OCI-LY7 (cell line): ENCODE results near the gene USP34.

Source experiments
- EZH2phosphoT487 ChIP-seq: fragments of 200-600 bp; sonication (generic); IDR thresholded peaks from 2 replicates; pipeline ENCODE4 v1.6.1; 2018; ENCODE audit warnings: low read depth, borderline replicate concordance, mild to moderate bottlenecking, mixed run types, antibody characterized with exemption, low read length, moderate library complexity, mixed read lengths
- TF ChIP-seq, protein P1 (sequence below): fragments of 200-600 bp; sonication (generic); conservative IDR thresholded peaks from 2 replicates; pipeline ENCODE4 v1.5.1; 2014; ENCODE audit warnings: mild to moderate bottlenecking, antibody characterized with exemption, low read length, moderate library complexity, mixed read lengths

DNA sequence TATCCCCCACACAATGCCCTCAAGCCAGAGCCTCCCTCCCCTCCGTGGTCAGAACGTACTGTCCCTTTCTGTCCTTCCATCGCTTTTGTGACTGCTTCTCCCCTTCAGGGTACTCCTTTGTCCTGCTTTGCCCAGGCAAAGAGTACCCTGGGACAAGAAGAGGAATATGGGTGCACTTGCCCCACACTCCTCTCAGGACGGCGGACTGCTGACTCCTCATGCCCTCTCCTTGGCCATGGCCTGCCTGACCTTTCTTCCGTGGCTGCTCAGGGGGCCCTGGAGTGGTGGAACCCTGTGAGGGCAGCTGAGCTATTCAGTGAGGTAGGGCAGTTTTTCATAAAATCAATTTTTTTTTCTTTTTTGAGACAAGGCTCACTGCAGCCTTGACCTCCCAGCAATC is 290.2 kb downstream of the USP34 start:
- TF ChIP-seq, protein P1, sequence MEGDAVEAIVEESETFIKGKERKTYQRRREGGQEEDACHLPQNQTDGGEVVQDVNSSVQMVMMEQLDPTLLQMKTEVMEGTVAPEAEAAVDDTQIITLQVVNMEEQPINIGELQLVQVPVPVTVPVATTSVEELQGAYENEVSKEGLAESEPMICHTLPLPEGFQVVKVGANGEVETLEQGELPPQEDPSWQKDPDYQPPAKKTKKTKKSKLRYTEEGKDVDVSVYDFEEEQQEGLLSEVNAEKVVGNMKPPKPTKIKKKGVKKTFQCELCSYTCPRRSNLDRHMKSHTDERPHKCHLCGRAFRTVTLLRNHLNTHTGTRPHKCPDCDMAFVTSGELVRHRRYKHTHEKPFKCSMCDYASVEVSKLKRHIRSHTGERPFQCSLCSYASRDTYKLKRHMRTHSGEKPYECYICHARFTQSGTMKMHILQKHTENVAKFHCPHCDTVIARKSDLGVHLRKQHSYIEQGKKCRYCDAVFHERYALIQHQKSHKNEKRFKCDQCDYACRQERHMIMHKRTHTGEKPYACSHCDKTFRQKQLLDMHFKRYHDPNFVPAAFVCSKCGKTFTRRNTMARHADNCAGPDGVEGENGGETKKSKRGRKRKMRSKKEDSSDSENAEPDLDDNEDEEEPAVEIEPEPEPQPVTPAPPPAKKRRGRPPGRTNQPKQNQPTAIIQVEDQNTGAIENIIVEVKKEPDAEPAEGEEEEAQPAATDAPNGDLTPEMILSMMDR = no peak
- no peak for TF ChIP-seq EZH2phosphoT487
